NCI-H2107 treated with DMSO at 0.1 percent for 48 hours (cell line): ENCODE measurements around the gene ZKSCAN3.
"Not testable (repeated sequence)": the region's sequence is repeated elsewhere in the genome, so short reads cannot be mapped to it uniquely, and the experiment has no call there.

Source experiments
- DNase-seq: peaks from one replicate; lab custom pipeline; 2025; ENCODE audit not compliant: unreplicated experiment; lab: John Stamatoyannopoulos, UW

The ZKSCAN3 gene

DNA sequence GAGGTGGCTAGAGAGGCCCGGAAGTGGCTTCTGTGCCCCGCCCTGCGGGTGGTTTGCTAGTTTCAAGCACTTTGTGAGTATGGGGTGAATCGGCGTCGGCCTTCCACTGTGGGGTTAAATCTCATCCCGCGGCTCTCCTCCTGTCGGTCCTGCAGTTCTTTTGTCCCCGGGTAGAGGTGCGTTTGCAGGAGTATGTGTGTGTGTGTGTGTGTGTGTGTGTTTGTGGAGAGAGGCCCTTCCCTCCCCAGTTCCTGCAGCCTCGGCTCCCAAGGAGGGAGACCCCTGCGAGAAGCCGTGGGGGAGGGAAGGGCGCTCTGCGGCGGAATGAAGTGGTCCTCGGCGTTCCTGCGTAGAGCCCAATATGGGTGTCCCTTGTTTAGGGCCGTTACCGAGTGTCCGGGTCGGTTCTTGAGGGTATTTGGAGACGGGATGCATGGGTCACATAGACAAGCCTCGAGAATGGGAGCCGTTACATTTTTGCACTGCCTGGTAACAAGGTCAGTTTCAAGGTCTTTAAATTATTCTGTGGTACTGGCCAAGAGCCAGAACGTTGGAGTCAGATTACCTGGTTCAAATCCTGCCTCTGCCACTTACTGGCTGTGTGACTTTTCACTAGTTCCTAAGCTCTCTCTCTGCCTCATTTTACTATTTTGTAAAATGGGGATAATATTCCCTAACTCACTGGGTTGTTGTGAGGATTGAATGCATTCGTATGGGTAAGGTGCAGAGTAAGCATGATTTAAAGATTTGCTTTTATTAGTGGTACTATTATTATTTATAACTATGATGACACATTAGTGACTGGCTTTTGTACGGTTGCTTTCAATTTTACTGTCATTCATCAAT, at the start of gene ZKSCAN3:
TSS of gene ZKSCAN3 (plus strand) at position 56 of the 846 bp plus-strand sequence. CDS start 9,640 bp downstream, outside the sequence.
- DNase-seq, result peak; percentile 46

DNA sequence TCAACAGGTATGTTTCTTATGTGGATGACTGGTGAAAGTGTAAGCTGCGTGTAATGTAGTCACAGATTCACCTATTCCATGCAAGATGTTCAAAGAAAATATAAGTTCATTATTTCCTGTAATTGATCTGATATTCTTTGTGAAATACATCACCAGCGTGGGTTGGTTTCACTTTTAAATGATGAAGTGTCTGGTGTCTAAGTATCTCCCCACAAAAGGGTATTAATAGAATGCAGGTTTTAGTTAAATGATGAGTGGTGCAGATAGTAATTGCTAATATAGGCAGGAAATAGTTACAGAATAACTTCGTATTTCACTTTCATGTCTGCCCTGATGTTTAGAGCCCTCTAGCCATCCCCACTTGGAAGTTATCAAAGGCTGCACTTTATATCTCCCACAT, 46.2 kb upstream of the ZKSCAN3 start:
- DNase-seq, result no peak

DNA sequence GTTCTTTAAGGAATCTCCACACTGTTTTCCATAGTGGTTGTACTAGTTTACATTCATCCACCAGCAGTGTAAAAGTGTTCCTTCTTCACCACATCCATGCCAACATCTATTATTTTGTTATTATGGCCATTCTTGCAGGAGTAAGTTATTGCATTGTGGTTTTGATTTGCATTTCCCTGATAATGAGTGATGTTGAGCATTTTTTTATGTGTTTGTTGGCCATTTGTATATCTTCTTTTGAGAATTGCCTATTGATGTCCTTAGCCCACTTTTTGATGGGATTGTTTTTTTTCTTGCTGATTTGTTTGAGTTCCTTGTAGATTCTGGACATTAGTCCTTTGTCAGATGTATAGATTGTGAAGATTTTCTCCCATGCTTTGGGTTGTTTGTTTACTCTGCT, 43.4 kb upstream of the ZKSCAN3 start:
- not testable (repeated sequence) for DNase-seq

DNA sequence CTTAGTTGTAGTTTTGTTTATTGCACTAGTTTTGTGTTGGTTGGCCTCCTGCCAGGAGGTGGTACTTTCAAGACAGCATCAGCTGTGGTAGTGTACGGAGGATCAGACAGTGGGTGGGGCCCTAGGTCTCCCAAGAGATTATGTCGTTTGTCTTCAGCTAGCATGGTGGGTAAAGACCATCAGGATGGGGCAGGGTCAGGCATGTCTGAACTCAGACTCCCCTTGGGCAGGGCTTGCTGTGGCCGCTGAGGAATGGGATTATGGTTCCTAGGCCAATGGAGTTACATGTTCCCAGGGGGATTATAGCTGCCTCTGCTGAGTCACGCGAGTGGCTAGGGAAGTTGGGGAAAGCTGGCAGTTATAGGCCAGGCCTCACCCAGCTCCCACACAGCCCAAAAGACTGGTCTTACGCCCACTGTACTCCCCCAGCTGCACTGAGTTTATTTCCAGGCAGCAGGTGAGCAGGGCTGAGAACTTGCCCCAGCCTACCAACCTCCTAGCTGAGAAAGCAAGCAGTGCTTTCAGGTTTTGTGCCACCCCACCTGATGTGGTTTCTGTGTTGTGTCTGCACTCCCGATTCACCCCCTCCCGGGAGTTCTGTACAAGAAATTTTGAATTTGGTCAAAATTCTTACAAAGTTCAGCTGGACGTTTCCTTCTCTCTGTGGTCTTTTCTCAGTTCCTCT, 38.5 kb upstream of the ZKSCAN3 start:
- no peak for DNase-seq

DNA sequence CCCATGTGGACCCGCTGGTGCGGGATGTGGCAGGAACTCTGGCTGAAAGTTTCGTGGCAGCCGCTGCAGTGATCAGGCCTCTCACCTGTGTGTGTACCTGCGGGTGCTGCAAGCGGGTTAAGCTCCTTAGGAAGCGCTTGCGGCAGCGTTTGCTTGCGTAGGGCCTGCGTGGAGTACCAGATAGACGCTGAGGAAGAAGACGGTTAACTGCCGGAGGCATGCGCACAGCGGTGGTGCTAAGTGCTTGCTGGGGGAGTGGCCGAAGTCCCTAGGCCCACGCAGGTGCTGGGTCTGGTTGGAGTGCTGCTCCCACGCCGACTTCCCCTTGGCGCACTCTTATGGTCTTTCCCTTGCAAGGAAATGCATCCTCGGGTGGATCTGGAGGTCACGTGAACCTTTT, 36.8 kb upstream of the ZKSCAN3 start:
- DNase-seq, result no peak

DNA sequence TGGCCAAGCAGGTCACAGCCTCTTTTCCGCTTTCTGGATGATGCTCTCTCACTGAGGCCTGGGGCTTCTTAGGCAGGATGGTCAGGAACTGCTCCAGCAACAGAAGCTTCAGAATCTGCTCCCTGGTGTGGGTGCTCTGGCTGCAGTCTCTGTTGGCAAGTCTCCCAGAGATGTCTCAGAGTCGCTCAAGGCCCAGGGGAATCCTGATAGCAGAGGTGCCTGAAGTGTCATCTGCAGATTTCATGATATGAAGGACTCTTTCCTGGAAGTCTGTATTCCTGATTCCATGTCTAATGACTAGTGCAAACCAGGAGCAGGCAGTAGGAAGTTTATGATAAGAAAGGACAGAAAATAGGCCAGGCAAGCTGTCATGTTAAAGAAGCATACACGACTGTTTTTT, 34.1 kb upstream of the ZKSCAN3 start:
- DNase-seq, result no peak

DNA sequence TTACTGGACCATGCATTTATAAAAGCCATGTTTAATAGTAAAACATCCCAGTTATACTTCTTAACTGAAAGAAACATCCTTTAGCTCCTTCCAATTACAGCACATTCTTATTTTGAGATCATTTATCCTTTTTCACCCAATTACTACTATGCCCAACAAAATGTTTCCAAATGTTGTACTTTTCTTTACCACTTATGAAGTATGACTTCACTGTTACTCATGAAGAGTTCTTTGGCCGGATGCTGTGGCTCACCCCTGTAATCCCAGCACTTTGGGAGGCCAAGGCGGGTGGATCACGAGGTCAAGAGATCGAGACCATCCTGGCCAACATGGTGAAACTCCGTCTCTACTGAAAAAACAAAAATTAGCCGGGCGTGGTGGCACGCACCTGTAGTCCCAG, 31.9 kb upstream of the ZKSCAN3 start:
- not testable (repeated sequence) for DNase-seq

DNA sequence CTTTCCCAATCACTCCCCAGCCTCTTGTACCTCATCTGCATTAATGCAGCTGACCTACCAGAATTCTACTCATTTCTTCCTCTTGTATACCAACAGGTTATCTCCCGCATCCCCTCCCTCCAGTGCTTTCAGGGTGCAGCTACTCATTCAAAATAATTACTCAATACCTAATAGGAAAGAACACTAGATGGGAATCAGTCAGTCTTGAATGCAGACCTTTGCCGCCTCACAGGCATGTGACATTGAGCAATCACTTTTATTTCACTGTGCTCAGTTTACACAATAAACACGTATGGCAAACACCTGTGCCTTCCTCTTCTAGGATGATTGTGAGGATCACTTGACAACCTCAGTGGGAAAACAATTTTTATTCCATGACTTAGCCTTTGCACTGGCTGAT, 27.1 kb upstream of the ZKSCAN3 start:
- no peak for DNase-seq

DNA sequence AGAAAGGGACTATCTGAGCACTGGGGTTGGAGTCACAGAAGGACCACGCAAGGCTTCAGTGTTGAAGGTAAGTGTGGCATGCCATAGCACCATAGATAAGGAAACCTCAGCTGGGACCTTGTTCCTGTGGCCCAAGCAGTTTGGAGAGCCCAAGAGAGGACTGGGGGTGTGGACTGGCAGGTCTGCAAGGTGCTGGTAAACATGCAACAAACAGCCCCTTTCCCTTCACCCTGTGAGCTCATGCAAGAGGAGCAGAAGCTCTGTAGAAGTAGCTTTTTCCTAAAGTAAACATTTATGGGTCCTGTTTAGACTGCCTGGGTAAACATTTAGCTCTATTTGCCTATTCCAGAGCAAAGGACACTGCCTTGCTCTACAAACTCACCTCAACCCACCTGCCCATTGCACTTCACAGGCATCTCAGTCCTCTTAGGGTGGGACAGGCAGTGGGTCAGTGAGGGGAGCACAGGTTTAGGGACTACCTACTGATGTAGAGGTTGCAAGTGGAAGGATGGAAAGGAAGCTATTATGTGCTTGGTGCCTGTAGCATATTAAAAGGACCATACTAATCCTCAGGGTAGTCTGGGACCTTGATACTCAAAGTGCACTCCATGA, 25.8 kb upstream of the ZKSCAN3 start:
- DNase-seq, result no peak

DNA sequence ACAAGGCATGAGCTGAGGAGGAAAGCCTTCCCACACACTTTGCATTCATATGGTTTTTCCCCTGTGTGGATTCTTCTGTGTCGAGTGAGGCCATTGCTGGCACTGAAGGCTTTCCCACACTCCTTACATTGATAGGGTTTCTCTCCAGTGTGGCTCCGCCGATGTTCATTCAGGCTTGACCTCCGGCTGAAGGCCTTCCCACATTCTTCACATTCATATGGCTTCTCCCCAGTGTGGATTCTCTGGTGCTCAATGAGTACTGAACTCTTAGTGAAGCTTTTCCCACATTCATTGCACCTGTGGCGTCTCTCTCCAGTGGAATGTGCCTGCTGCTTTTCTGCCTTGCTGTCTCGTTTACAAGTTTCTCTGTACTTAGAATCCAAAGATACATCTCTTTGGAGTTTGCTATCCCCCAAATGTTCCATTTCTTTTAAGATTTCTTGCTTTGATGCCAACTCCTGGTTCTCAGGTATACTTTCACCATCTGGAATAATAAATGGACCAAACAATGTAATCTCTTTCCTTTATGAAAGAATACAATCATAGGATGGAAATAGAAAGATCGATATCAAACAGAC, 23.3 kb upstream of the ZKSCAN3 start:
- no peak for DNase-seq

DNA sequence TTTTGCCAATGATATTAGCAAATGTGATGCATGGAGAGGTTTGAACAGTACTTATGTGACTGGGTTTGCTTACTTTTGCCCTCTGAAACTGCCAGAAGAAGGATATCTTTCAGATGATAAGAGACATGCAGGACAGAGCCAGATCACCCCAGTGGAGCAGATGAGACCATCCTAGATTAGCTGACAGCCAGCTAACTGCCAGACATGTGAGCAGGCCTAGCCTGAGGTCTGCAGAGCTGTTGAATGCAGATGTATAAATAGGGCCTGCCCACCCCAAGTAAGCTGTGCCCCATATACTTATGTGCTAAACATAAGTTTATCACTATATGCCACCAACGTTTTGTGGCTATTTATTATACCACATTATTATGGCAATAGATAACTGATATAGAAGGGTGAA, 19.7 kb upstream of the ZKSCAN3 start:
- DNase-seq, result no peak

DNA sequence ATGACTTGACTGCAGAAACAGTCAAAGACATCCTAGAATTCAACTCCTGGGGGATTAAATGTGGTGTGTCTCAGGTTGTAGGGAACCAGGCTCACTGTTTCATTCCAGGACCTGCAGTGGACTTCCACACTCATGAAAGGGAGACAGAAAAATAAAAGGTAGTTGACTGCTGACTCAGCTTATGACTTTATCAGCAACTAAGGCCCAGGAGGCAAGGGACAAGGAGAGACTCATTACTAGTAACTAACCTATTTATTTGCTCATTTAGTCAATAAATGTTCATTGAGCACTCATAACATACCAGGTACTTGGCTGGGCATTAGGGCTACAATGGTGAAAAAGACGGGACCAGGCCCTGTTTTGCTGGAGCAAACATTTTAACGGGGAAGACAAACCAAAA, 16.7 kb upstream of the ZKSCAN3 start:
- DNase-seq, result no peak

DNA sequence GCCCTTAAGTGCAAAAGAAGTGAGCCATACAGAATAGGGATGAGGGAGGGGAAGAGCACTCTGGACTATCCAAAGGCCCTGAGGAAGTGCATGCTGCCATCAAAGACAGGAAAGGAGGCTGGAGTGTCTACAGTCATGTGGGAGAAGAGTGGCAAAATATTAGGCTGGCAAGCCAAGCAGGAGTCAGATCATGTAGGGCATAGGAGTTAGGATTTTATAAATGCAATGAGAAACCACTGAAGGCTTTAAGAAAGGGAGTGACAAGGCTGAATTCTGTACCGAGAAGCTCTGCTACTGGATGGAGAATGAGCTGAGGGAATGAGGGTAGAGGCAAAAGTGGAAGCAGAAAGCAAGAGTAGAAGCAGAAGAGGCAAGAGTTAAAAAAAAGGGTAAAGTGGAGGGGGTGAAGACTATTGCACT, 16.1 kb upstream of the ZKSCAN3 start:
- no peak for DNase-seq

DNA sequence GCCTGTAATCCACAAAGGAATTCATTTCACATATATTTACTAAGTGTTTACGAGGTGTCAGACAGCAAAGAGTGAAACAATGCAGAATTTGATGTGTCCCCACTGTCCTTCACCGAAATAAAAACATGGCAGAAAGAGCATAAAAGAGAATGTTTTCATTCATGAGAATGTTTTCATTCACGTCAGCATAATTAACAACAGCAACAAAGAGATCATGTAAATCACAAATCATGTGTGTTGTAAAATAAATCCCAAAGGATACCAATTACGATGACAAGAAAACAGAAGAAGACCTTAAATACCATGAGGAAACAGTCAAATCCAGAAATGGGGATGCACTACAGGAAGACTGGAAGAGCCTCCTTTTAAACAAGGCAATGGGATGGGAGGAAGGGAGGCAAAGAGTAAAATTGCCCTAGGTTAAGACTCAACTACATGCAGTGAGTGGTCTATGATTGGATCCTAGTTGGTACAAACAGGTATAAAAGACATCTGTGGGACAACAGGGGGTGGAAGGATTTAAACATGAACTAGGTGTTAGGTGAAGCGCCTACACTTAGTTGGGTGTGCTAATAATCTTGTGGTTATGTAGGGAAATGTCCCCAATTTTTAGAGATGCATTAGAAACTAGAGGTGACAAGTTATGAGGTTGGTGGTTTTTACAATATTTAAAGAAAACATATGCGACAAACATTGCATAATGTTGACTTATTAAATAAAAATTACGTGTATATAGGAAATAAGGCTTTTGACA, 15.3 kb upstream of the ZKSCAN3 start:
- no peak for DNase-seq

DNA sequence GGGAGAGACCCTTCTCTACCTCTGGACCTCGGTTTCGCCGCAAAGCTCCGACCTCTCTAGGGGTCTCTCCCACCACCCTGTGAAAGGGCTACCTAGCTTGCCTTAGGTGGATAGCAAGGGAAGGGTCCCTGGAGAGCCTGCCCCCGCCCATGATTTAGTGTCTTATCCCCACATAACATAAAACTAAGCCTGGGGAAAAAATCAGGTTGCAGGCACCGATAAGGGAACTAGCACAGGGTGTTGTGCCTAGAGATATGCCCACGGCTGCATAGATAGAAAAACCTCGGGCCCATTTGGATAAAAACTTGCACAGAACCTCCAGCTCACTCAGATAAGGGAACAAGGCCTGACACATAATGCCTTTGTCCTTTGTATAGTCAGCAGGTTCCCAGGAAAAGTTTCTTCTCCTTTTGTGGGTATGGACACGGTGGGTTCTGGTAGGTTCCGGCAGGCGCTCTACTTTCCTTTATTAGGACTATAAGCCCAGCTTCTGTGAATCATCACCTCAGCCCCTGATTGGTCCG, 14.6 kb upstream of the ZKSCAN3 start:
- no peak for DNase-seq

DNA sequence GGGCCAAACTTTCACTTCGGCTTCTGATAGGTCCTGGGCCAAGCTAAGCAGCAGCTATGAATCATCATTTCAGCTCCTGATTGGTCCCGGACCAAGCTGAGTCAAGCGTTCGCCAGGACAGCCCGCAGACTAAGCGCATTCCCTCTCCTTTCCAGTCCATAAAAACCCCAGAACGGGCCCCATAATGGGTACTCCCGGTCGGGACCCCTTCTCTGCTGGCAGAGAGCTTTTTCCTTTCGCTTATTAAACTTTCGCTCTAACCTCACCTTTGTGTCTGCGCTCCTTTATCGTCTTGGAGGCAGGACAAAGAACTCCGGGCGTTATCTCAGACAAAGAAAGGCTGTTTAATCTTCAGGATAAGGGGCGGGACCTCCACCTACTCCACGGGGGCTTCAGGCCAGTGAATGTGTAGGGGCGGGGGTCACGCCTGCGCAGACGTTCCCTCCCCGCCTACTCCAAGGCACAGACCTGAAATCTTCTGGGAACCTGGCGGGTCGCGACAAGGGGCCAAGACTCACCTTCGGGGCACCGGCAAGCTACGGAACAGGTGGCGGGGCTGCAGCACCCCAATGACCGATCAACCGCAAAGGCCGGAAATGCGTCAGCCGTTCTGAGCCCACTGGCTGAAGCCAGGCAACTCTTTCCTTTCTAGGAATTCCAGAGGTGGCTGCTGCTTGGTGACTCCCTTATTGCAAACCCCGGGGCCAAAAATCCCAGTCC, 14.0 kb upstream of the ZKSCAN3 start, which contains the start of gene ZSCAN31:
TSS of gene ZSCAN31 (minus strand) at position 585 of the 720 bp plus-strand sequence. CDS start 6,465 bp downstream, outside the sequence.
- peak; percentile 57 for DNase-seq

DNA sequence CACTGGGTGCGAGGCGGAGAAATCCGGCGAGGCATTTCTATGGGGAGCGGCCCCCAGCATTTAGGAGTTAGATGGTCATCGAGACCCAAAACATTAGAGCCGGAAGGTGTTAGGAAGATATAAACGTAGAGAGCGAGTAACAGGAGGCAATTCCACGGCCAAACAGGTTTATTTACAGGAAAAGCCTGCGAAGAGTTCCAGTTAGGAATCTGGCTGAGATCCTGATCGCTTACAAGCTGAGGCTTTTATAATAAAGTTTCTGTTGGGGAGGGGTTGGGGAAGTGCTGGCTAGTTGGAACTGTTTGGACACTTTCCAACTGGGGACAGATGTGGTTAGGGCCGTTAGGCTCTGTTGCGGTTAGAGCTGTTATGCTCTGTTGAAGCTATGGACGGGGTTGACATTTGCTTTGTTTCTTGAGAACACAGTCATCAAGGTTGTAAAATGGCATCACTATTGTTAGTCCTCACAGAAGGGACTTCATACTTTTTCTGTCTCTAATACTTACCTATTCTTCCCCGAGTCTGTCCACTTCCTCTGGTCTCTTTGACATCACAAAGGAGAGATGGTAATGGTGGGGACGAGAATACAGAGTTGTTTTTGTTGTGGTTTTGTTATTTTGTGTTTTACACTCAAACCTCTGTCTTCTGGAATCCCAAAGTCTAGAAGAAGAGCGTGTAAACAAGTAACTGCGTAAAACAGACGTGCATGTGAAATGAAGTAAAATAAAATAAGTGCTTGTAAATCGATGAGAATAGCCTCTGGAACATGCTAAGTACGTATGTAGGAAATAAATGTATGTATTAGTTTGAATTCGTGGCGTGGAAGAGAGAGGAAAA, 13.2 kb upstream of the ZKSCAN3 start:
- peak; percentile 22 for DNase-seq

DNA sequence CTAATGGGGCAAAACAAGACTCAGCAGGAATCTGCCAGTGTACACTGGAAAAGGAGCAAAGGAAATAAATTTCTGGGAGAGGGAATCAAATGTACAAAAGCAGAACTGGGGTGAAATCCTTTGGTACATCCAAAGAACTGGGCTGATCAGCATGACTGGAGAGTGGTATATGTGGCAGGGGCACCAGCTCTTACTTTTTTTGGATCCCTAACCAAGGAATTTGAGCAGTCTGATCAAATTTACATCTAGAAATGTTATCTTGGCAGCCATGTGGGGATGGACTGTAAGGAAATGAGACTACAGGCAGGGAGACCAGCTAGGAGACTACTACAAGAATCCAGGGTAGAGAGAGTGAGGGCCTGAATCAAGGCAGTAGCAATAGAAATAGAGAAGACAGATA, 12.6 kb upstream of the ZKSCAN3 start:
- DNase-seq, result no peak
